NCI-H146 (cell line): ENCODE measurements around the gene ECI1.
A peak's percentile ranks its signal among the peaks of the same experiment; 100 is the strongest.

Experiments
- DNase-seq: peaks from one replicate; lab custom pipeline; 2025; lab: John Stamatoyannopoulos, UW

Gene ECI1

GRCh38 chr16:2251296-2252111, at the start of gene ECI1:
TSS of gene ECI1 (minus strand) at chr16:2251587. CDS start at chr16:2251566, 21 bp downstream.
- DNase-seq = peak; percentile 97

- DNase-seq = no peak
Measured at GRCh38 chr16:2299915-2300192, 48.5 kb upstream of the ECI1 start.

GRCh38 chr16:2299121-2299914, 47.9 kb upstream of the ECI1 start:
- no peak for DNase-seq

GRCh38 chr16:2298621-2299020, 47.2 kb upstream of the ECI1 start:
- no peak for DNase-seq

- no peak for DNase-seq
Measured at GRCh38 chr16:2297506-2297860, 46.1 kb upstream of the ECI1 start.

- peak; percentile 38 for DNase-seq
Measured at GRCh38 chr16:2296661-2297505, 45.5 kb upstream of the ECI1 start.

GRCh38 chr16:2295056-2295798, 43.8 kb upstream of the ECI1 start:
- DNase-seq = no peak

- DNase-seq = no peak
Measured at GRCh38 chr16:2292221-2292620, 40.8 kb upstream of the ECI1 start.

- DNase-seq = no peak
Measured at GRCh38 chr16:2289282-2289681, 37.9 kb upstream of the ECI1 start.

GRCh38 chr16:2288726-2289125, 37.3 kb upstream of the ECI1 start:
- DNase-seq = no peak

- DNase-seq = no peak
Measured at GRCh38 chr16:2287916-2288547, 36.6 kb upstream of the ECI1 start.

GRCh38 chr16:2286550-2286949, 35.2 kb upstream of the ECI1 start:
- no peak for DNase-seq

GRCh38 chr16:2285731-2286191, 34.4 kb upstream of the ECI1 start:
- DNase-seq = no peak

GRCh38 chr16:2284797-2285576, 33.6 kb upstream of the ECI1 start:
- no peak for DNase-seq

GRCh38 chr16:2284001-2284770, 32.8 kb upstream of the ECI1 start:
- DNase-seq = no peak

- no peak for DNase-seq
Measured at GRCh38 chr16:2282866-2283555, 31.6 kb upstream of the ECI1 start.

GRCh38 chr16:2282262-2282661, 30.9 kb upstream of the ECI1 start:
- no peak for DNase-seq

GRCh38 chr16:2280981-2281542, 29.7 kb upstream of the ECI1 start:
- DNase-seq = no peak

- no peak for DNase-seq
Measured at GRCh38 chr16:2280461-2280860, 29.1 kb upstream of the ECI1 start.
